IMR-90 (cell line): ENCODE data around the gene CREB1. TPM values are rescaled to one million over a fixed set of nuclear protein-coding genes. Genes with fewer than 3 reads are reported as not detected.

Experiments
- ATAC-seq: fragments of 200-7000 bp; cut with Tn5 transposase; 2 replicates; pipeline ENCODE4 v1.9.1; 2020; ENCODE audit warnings: low read depth, mild to moderate bottlenecking, moderate library complexity
- BruUV-seq: library from RNA; stranded (reverse); fragments of 400-500 nt; replicated peaks from 2 replicates; lab custom pipeline; 2021; lab: Mats Ljungman, UMichigan
- CTCF ChIA-PET: fragments of 300-600 bp; formaldehyde crosslinking; extraction: SDS; loops from one replicate; lab custom pipeline; 2021; ENCODE audit warnings: antibody characterized with exemption; lab: Yijun Ruan, JAX
- POLR2A ChIA-PET: fragments of 300-600 bp; sonication (Branson Sonifier 250); formaldehyde crosslinking; loops from one replicate; lab custom pipeline; 2022; ENCODE audit warnings: antibody characterized with exemption; ENCODE audit not compliant: unreplicated experiment; lab: Charles Lee
- DNase-seq: peaks from one replicate; pipeline ENCODE4 v3.0.0; 2013
- H2AFZ ChIP-seq: replicated peaks from 2 replicates; pipeline ENCODE3; 2013; ENCODE audit warnings: low read length, mild to moderate bottlenecking; ENCODE audit not compliant: poor library complexity
- H2AK5ac ChIP-seq: 2 replicates; pipeline ENCODE4 v1.6.1; 2013; ENCODE audit warnings: low read depth, low read length, inconsistent platforms
- H2AK9ac ChIP-seq: replicated peaks from 2 replicates; pipeline ENCODE3; 2013; ENCODE audit warnings: mild to moderate bottlenecking, low read depth, low read length, moderate library complexity; ENCODE audit not compliant: poor library complexity
- H2BK120ac ChIP-seq: 2 replicates; pipeline ENCODE4 v1.6.1; 2013; ENCODE audit warnings: low read depth, low read length, inconsistent platforms
- H2BK15ac ChIP-seq: 3 replicates; pipeline ENCODE4 v1.6.1; 2013; ENCODE audit warnings: low read depth, low read length, inconsistent platforms
- H2BK20ac ChIP-seq: 2 replicates; pipeline ENCODE4 v1.6.1; 2013; ENCODE audit warnings: low read depth, mild to moderate bottlenecking, inconsistent platforms, low read length, moderate library complexity
- H2BK5ac ChIP-seq: 2 replicates; pipeline ENCODE4 v1.6.1; 2013; ENCODE audit warnings: mild to moderate bottlenecking, low read depth, low read length, inconsistent platforms; ENCODE audit not compliant: poor library complexity, severe bottlenecking
- H3K14ac ChIP-seq: replicated peaks from 2 replicates; pipeline ENCODE4 v1.6.1; 2013; ENCODE audit warnings: low read depth, low read length, inconsistent platforms
- H3K18ac ChIP-seq: 2 replicates; pipeline ENCODE4 v1.6.1; 2013; ENCODE audit warnings: low read depth, low read length, control low read depth
- H3K23ac ChIP-seq: 2 replicates; pipeline ENCODE4 v1.6.1; 2013; ENCODE audit warnings: low read depth, low read length, inconsistent platforms
- H3K27ac ChIP-seq: 2 replicates; pipeline ENCODE4 v1.5.1; 2013; ENCODE audit warnings: mild to moderate bottlenecking, control low read depth, low read length; ENCODE audit not compliant: insufficient read depth
- H3K27me3 ChIP-seq: 2 replicates; pipeline ENCODE4 v1.6.1; 2013; ENCODE audit warnings: low read length; ENCODE audit not compliant: control insufficient read depth, insufficient read depth
- H3K36me3 ChIP-seq: 2 replicates; pipeline ENCODE4 v1.6.1; 2013; ENCODE audit warnings: low read length, mixed read lengths; ENCODE audit not compliant: control insufficient read depth, insufficient read depth
- H3K4ac ChIP-seq: 2 replicates; pipeline ENCODE4 v1.6.1; 2013; ENCODE audit warnings: low read depth, low read length, inconsistent platforms
- H3K4me1 ChIP-seq: 2 replicates; pipeline ENCODE4 v1.6.1; 2013; ENCODE audit warnings: low read length, mixed read lengths; ENCODE audit not compliant: control insufficient read depth, insufficient read depth
- H3K4me2 ChIP-seq: 2 replicates; pipeline ENCODE4 v1.6.1; 2013; ENCODE audit warnings: low read depth, mild to moderate bottlenecking, control low read depth, low read length, moderate library complexity
- H3K4me3 ChIP-seq: 2 replicates; pipeline ENCODE4 v1.5.1; 2013; ENCODE audit warnings: low read depth, mild to moderate bottlenecking, control low read depth, low read length, moderate library complexity; ENCODE audit not compliant: insufficient read depth
- H3K56ac ChIP-seq: 2 replicates; pipeline ENCODE4 v1.6.1; 2013; ENCODE audit warnings: low read length, inconsistent platforms; ENCODE audit not compliant: insufficient read depth; ENCODE audit errors: extremely low read depth
- H3K79me1 ChIP-seq, 2 experiments: 2 replicates each; pipeline ENCODE4 v1.6.1; 2013; ENCODE audit warnings: low read length in 2 of 2, inconsistent platforms in 1 of 2, low read depth in 1 of 2
- H3K9ac ChIP-seq: 2 replicates; pipeline ENCODE4 v1.6.1; 2013; ENCODE audit warnings: low read depth, low read length, control low read depth
- H3K9me1 ChIP-seq: 2 replicates; pipeline ENCODE4 v1.6.1; 2013; ENCODE audit warnings: low read length, inconsistent platforms; ENCODE audit not compliant: insufficient read depth
- H3K9me3 ChIP-seq: 2 replicates; pipeline ENCODE4 v1.6.1; 2013; ENCODE audit warnings: low read length; ENCODE audit not compliant: control insufficient read depth, insufficient read depth
- H4K20me1 ChIP-seq: 2 replicates; pipeline ENCODE4 v1.6.1; 2013; ENCODE audit warnings: low read length, inconsistent platforms; ENCODE audit not compliant: insufficient read depth
- H4K5ac ChIP-seq: 2 replicates; pipeline ENCODE4 v1.6.1; 2013; ENCODE audit warnings: mild to moderate bottlenecking, low read depth, low read length, control low read depth
- H4K8ac ChIP-seq, 2 experiments: 2 replicates each; pipeline ENCODE4 v1.6.1; 2013; ENCODE audit warnings: low read depth in 2 of 2, low read length in 2 of 2, control low read depth in 1 of 2, inconsistent platforms in 1 of 2
- H4K91ac ChIP-seq: 2 replicates; pipeline ENCODE4 v1.6.1; 2013; ENCODE audit warnings: low read depth, low read length, inconsistent platforms; ENCODE audit not compliant: insufficient read depth
- FOS ChIP-seq: fragments of 150-350 bp; IDR thresholded peaks from 2 replicates; pipeline ENCODE4 v1.6.1; 2016; ENCODE audit warnings: low read depth, low read length
- MXI1 ChIP-seq: IDR thresholded peaks from 2 replicates; pipeline ENCODE4 v1.6.1; 2012; ENCODE audit warnings: low read depth, mild to moderate bottlenecking, low read length, moderate library complexity, borderline replicate concordance
- NFE2L2 ChIP-seq: fragments of 150-350 bp; IDR thresholded peaks from 2 replicates; pipeline ENCODE4 v1.6.1; 2016; ENCODE audit warnings: low read depth, mild to moderate bottlenecking, low read length
- POLR2A ChIP-seq: IDR thresholded peaks from 2 replicates; pipeline ENCODE4 v1.6.1; 2012; ENCODE audit warnings: mild to moderate bottlenecking, low read depth, low read length
- RAD21 ChIP-seq: IDR thresholded peaks from 2 replicates; pipeline ENCODE4 v1.6.1; 2012; ENCODE audit warnings: low read length, improper control_type of control experiment
- RCOR1 ChIP-seq: IDR thresholded peaks from 2 replicates; pipeline ENCODE4 v1.6.1; 2012; ENCODE audit warnings: mild to moderate bottlenecking, low read length, improper control_type of control experiment; ENCODE audit not compliant: insufficient replicate concordance
- RFX5 ChIP-seq: IDR thresholded peaks from 2 replicates; pipeline ENCODE4 v1.8.0; 2012; ENCODE audit warnings: low read depth, mild to moderate bottlenecking, low read length, moderate library complexity
- SMC3 ChIP-seq: fragments of 150-350 bp; IDR thresholded peaks from 2 replicates; pipeline ENCODE4 v1.6.1; 2016; ENCODE audit warnings: low read depth, mild to moderate bottlenecking, antibody characterized with exemption, low read length, moderate library complexity
- USF2 ChIP-seq: fragments of 150-350 bp; IDR thresholded peaks from 2 replicates; pipeline ENCODE4 v1.6.1; 2017; ENCODE audit warnings: mild to moderate bottlenecking, antibody characterized with exemption, low read length, low read depth
- WGBS, 2 experiments: methylation state at CpG; one replicate each; pipeline versions ENCODE4 v1.1.5 to v1.1.7; 2013; ENCODE audit warnings: missing lambda C conversion rate in 2 of 2; ENCODE audit not compliant: insufficient read length in 1 of 2; ENCODE audit errors: extremely low coverage in 2 of 2; 5-methylcytosine and 5-hydroxymethylcytosine counted together
- dilution Hi-C: fragments of 300-500 bp; cut with HindIII; formaldehyde crosslinking; loops from one replicate; pipeline ENCODE4 v1.14.3; 2018; ENCODE audit warnings: low sequenced_read_pairs; ENCODE audit not compliant: unreplicated experiment
- in situ Hi-C: fragments of 300-500 bp; cut with MboI; formaldehyde crosslinking; loops from 3 replicates; pipeline ENCODE4 v1.14.3; 2019; ENCODE audit warnings: low sequenced_read_pairs, inconsistent platforms, mixed read lengths
- intact Hi-C: fragments of 100-400 bp; cut with micrococcal nuclease; formaldehyde crosslinking; loops from 2 replicates; pipeline ENCODE4 v1.10.0; 2022
- polyA plus RNA-seq, 3 experiments: library from polyadenylated mRNA; depleted of rRNA; stranded (reverse); fragments of >200 nt; gene quantifications; 2 replicates each; pipeline ENCODE4 v1.2.3, GENCODE V29; 2012; ENCODE audit warnings: low replicate concordance in 1 of 3
- total RNA-seq: library from RNA; depleted of rRNA; stranded (reverse); fragments of >200 nt; gene quantifications from 2 replicates; pipeline ENCODE4 v1.2.3, GENCODE V29; 2012
- TF ChIP-seq, protein P1 (sequence below): fragments of 150-350 bp; IDR thresholded peaks from 2 replicates; pipeline ENCODE4 v1.6.1; 2016; ENCODE audit warnings: low read depth, mild to moderate bottlenecking, low read length, moderate library complexity, borderline replicate concordance

The CREB1 gene
- total and polyA plus RNA-seq, 2 of the 4 experiments (the other 2 are of a cell fraction) = 22.4 to 94.5 TPM

DNA sequence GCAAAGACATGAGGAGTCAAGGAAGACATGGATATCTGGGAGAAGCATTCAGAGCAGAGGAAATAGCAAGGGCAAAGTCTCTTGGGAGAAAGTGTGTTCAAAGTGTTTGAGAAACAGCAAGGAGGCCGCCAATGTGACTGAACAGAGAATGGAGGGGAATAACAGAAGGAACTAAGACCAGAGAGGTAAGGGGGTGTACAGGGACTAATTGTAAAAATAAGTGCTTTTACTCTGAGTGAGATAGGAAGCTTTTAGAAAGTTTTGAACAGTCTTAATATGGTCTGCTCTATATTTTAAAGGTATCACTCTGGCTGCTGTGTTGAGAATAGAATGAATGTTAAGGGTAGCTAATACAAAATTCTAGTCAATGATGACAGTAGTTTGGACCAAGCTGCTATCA, 6.8 kb upstream of the CREB1 start:
- H3K4me1 ChIP-seq = no peaks in the 10 kb centered on the region
- no peak overlapping the region for H3K4ac ChIP-seq
- H4K20me1 ChIP-seq = no peaks in the 10 kb centered on the region
- H3K36me3 ChIP-seq = no peaks in the 10 kb centered on the region
- no peak overlapping the region for H2BK20ac ChIP-seq
- H2AK5ac ChIP-seq = no peak overlapping the region
- H2AFZ ChIP-seq = no peak overlapping the region
- ChIA-PET POLR2A (no interaction called here), CTCF (interaction anchor here (1.0 kb wide), 1 partner anchor 18 kb away, joined by 3 read pairs; no protein-coding TSS in a partner anchor)
- no peak overlapping the region for H2BK120ac ChIP-seq
- H2BK5ac ChIP-seq = no peak overlapping the region
- peaks cover 3% of the 10 kb centered on the region; the same call in 1 of the 2 replicates for H3K9me3 ChIP-seq
- H4K8ac ChIP-seq = no peak overlapping the region
- H3K9me1 ChIP-seq = no peaks in the 10 kb centered on the region; the same call in 1 of the 2 replicates
- H3K79me1 ChIP-seq = peaks cover 1 to 5% of the 10 kb centered on the region in 2 experiments; a peak in 2 of 4 replicates
- H3K9ac ChIP-seq = no peak overlapping the region
- 100% methylated on average over 1 of the region's 1 CpG; no CpG with 5 or more reads in 1 of the 2 experiments for WGBS, 2 experiments
- no peak overlapping the region for H3K27ac ChIP-seq
- H3K14ac ChIP-seq = no peak overlapping the region
- H4K5ac ChIP-seq = no peak overlapping the region
- H3K23ac ChIP-seq = no peak overlapping the region
- ATAC-seq = no peak
- DNase-seq = no peak
- dilution Hi-C loops = no loop called here
- H4K91ac ChIP-seq = no peak overlapping the region
- H2BK15ac ChIP-seq = no peak overlapping the region; the same call in 2 of the 3 replicates
- H3K4me3 ChIP-seq = no peak overlapping the region
- no peak overlapping the region for H3K56ac ChIP-seq
- BruUV-seq = no TSS peak
- no peak for TF ChIP-seq RAD21
- no peak for TF ChIP-seq POLR2A
- TF ChIP-seq NFE2L2 = no peak
- TF ChIP-seq MXI1 = no peak
- TF ChIP-seq SMC3 = no peak
- no peak for TF ChIP-seq FOS
- no peak for TF ChIP-seq USF2
- no peak for TF ChIP-seq RFX5
- TF ChIP-seq RCOR1 = no peak
- TF ChIP-seq, protein P1, sequence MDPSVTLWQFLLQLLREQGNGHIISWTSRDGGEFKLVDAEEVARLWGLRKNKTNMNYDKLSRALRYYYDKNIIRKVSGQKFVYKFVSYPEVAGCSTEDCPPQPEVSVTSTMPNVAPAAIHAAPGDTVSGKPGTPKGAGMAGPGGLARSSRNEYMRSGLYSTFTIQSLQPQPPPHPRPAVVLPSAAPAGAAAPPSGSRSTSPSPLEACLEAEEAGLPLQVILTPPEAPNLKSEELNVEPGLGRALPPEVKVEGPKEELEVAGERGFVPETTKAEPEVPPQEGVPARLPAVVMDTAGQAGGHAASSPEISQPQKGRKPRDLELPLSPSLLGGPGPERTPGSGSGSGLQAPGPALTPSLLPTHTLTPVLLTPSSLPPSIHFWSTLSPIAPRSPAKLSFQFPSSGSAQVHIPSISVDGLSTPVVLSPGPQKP = no peak
- in situ Hi-C loops = no loop called here
- H3K4me2 ChIP-seq = no peak overlapping the region
- intact Hi-C loops = no loop called here
- H3K18ac ChIP-seq = no peak overlapping the region
- no peak overlapping the region for H2AK9ac ChIP-seq
- H3K27me3 ChIP-seq = no peaks in the 10 kb centered on the region
